GM12801 (cell line): ENCODE results near the gene ZNRF1.

Experiments
- TF ChIP-seq, protein P1 (sequence below): IDR thresholded peaks from one replicate; pipeline ENCODE4 v1.5.1; 2011; ENCODE audit warnings: control low read depth; ENCODE audit not compliant: insufficient read length; ENCODE audit errors: extremely low read depth

ZNRF1 gene

DNA sequence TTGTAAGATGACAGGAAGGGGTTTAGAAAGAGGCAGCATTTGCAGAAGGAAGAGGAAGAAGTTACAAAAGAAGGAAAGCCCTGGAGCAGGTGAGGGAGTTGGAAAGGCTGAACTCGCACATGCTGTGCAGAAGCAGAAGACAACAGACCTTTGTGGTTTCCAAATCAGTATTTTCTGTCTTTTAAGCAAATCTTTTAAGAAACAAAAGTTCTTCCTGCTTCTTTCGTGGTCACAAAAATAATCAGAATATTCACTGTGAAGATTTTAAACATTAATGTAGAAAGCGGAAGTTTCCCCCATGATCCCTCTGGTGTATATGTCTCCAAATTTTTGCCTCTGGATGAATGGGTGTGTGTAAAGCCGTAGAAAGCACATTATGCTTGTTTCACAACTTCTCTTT lies 25.8 kb downstream of the ZNRF1 start:
- TF ChIP-seq, protein P1, sequence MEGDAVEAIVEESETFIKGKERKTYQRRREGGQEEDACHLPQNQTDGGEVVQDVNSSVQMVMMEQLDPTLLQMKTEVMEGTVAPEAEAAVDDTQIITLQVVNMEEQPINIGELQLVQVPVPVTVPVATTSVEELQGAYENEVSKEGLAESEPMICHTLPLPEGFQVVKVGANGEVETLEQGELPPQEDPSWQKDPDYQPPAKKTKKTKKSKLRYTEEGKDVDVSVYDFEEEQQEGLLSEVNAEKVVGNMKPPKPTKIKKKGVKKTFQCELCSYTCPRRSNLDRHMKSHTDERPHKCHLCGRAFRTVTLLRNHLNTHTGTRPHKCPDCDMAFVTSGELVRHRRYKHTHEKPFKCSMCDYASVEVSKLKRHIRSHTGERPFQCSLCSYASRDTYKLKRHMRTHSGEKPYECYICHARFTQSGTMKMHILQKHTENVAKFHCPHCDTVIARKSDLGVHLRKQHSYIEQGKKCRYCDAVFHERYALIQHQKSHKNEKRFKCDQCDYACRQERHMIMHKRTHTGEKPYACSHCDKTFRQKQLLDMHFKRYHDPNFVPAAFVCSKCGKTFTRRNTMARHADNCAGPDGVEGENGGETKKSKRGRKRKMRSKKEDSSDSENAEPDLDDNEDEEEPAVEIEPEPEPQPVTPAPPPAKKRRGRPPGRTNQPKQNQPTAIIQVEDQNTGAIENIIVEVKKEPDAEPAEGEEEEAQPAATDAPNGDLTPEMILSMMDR: no peak

DNA sequence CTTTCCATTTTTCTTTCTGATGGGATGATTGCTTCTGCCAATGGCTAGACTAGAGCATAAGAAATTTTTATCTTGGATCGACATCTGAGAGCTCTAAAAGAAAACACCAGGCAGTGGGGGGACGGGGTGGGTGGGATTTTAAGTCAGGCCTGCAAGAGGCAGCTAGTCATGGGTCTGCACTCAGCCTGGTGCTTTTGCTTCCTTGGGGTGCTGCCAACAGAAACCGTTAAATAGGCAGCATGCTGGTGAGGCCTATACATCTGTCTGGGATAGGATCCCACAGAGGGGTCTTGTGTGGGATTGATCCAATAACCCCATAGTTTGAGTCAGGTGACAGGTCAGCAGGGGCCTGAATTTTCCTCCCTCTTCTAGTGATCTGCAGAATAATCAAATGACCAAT lies 26.9 kb downstream of the ZNRF1 start:
- TF ChIP-seq, protein P1: no peak

DNA sequence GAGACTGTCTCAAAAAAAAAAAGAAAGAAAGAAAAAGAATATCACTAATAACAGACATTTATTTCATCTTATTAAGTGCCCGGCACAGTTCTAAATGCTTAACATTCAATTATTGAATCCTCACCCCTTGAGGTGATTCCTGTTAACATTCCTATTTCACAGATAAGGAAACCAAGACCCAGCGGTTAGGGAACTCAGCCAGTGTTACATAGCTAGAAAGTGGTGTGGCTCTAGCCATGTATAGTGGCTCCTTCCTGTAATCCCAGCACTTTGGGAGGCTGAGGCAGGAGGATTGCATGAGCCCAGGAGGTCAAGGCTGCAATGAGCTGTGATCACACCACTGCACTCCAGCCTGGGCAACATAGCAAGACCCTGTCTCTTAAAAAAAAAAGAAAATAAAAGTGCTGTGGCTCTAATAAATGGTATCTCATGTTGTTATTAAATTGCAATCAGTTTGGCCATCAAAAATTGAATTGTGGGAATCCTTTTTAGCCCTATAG lies 28.1 kb downstream of the ZNRF1 start:
- TF ChIP-seq, protein P1: no peak

DNA sequence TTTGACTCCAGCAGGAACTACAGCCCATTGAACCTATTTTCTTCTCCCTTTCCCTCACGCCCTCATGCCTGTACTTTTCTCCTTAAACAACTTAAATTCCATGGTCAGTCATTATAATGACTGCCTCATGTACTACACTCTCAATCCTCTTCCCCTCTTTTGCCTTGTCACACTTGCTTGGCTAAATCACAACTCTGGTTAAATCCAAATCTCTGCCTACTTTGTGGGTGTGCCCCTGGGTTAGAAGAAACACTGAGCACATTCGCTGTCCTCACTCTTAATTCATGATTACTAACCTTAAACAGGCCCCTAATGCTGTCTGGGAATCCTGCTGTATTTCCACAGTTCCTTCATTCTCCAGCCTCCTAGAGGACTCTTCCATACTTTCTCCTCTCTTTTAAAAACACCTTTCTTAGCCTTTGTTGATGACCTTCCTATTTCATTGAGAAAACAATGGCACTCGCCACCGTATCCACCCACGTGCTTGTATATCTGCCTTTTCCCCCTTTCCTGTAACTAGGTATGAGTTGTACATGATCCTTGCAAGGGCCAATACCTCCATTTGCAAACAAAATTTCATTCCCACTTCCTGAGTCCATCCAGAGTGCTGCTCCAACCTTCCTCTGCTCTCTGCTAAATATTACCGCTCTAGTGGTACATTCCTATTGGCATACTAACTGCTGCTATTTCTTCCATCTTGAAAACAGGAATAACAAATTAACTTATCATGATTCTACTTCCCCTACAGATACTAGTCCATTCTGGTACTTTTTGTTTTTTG lies 28.9 kb downstream of the ZNRF1 start:
- TF ChIP-seq, protein P1: no peak

DNA sequence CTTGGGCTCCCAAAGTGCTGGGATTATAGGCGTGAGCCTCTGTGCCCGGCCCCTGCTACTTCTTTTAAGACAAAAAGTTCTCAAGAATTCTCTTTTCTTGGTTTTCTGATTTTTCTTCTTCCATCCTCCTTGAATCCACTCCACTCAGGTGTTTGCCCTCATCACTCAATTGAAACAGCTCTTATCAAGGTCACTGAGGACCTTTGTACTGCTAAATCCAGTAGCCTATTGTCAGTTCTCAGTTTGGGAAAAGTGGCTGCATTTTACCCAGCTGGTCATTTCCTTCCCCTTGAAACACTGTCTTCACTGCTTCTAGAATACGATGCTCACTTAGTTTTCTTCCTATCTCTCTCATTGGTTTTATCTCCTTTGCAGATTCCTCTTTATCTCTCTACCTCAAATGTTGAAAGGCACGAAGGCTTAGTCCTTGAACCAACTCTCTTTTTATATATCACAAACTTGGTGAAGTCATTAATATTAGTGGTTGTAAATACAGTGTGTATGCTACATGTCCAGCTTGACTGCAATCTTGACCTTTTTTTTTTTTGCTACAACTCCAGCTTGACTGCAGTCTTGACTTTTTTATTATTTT lies 29.8 kb downstream of the ZNRF1 start:
- TF ChIP-seq, protein P1: no peak

DNA sequence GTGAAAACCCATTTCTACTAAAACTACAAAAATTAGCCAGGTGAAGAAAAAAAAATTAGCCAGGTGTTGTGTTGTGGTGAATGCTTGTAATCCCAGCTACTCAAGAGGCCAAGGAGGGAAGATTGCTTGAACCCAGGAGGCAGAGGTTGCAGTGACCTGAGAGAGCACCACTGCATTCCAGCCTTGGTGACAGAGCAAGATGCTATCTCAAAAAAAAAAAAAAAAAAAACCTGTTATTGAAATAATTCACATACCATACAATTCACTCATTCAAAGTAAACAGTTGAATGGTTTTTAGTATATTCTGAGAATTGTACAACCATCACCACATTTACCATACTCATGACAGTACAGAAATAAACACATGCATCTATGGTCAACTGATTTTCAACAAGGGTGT lies 31.0 kb downstream of the ZNRF1 start:
- TF ChIP-seq, protein P1: no peak

DNA sequence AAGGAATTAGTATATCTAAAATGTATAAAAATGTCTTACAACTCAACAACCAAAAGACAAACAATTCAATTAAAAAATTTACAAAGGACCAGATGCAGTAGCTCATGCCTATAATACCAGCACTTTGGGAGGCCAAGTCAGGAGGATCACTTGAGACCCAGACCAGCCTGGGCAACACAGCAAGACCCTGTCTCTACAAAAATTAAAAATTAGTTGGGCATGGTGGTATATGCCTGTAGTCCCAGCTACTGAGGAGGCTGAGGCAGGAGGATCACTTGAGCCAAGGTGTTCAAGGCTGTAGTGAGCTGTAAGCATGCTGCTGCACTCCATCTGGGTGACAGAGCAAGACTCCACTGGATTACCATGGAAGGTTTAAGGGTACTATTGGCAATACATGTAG lies 33.8 kb downstream of the ZNRF1 start:
- TF ChIP-seq, protein P1: no peak
